CD4-positive, CD25-positive, alpha-beta regulatory T cell (primary cell): ENCODE data around the gene URAD. TPM values are rescaled to one million over a fixed set of nuclear protein-coding genes. Genes with fewer than 3 reads are reported as not detected.
"Not testable (repeated sequence)": the region's sequence is repeated elsewhere in the genome, so short reads cannot be mapped to it uniquely, and the experiment has no call there.

ENCODE experiments used
- ATAC-seq, 2 donors: fragments of 150-1000 bp; cut with Tn5 transposase; one replicate each; pipeline ENCODE4 v1.10.0; 2021; ENCODE audit warnings: low read depth in 2 of 2, moderate number of reproducible peaks in 2 of 2, moderate library complexity in 1 of 2
- DNase-seq, 3 donors: peaks; one replicate each; pipeline versions ENCODE4 v3.0.0 to v3.0.0-alpha.2; 2012 to 2022; ENCODE audit warnings: mixed read lengths in 1 of 3
- H3K27ac ChIP-seq: one replicate; pipeline ENCODE4 v1.7.0; 2013; ENCODE audit warnings: mild to moderate bottlenecking, low read length; ENCODE audit not compliant: insufficient read depth, poor library complexity, severe bottlenecking
- H3K27me3 ChIP-seq: one replicate; pipeline ENCODE4 v1.7.0; 2013; ENCODE audit warnings: low read length; ENCODE audit not compliant: control insufficient read depth, insufficient read depth
- H3K36me3 ChIP-seq: one replicate; pipeline ENCODE4 v1.7.0; 2013; ENCODE audit warnings: mild to moderate bottlenecking, low read length, moderate library complexity; ENCODE audit not compliant: control insufficient read depth, insufficient read depth
- H3K4me1 ChIP-seq: 2 replicates; pipeline ENCODE4 v1.7.0; 2013; ENCODE audit warnings: mild to moderate bottlenecking, low read length; ENCODE audit not compliant: insufficient read depth, control insufficient read depth, poor library complexity, severe bottlenecking
- H3K4me3 ChIP-seq: one replicate; pipeline ENCODE4 v1.7.0; 2013; ENCODE audit warnings: low read depth, mild to moderate bottlenecking, low read length, moderate library complexity
- H3K9me3 ChIP-seq, 2 experiments: 1 replicate in 1 of 2; 2 replicates in 1 of 2; pipeline ENCODE4 v1.7.0; 2013; ENCODE audit warnings: low read length in 2 of 2, mild to moderate bottlenecking in 1 of 2, moderate library complexity in 1 of 2; ENCODE audit not compliant: control insufficient read depth in 2 of 2
- H3K27ac Mint-ChIP-seq, 3 donors: one replicate each; pipeline ENCODE4 v1.8.0; 2020 to 2022; ENCODE audit warnings: mild to moderate bottlenecking in 3 of 3, mixed read lengths in 3 of 3, moderate library complexity in 2 of 3
- H3K27me3 Mint-ChIP-seq: one replicate; pipeline ENCODE4 v1.8.0; 2022; ENCODE audit warnings: mild to moderate bottlenecking, mixed read lengths
- H3K36me3 Mint-ChIP-seq: one replicate; pipeline ENCODE4 v1.8.0; 2020; ENCODE audit warnings: mixed read lengths
- H3K4me1 Mint-ChIP-seq, 4 donors: one replicate each; pipeline ENCODE4 v1.8.0; 2020 to 2022; ENCODE audit warnings: mixed read lengths in 4 of 4, mild to moderate bottlenecking in 1 of 4
- H3K4me3 Mint-ChIP-seq, 4 donors: one replicate each; pipeline ENCODE4 v1.8.0; 2020 to 2022; ENCODE audit warnings: mild to moderate bottlenecking in 4 of 4, mixed read lengths in 4 of 4, moderate library complexity in 3 of 4
- H3K9me3 Mint-ChIP-seq, 7 donors: one replicate each; pipeline ENCODE4 v1.8.0; 2020 to 2022; ENCODE audit warnings: mixed read lengths in 7 of 7, mild to moderate bottlenecking in 3 of 7, moderate library complexity in 2 of 7
- polyA plus RNA-seq, 4 donors: library from polyadenylated mRNA; unstranded; fragments of 300-500 nt; fragmentation: Illumina TruSeq; gene quantifications; one replicate each; pipeline ENCODE4 v1.2.3, GENCODE V29; 2021
- total RNA-seq: library from RNA; stranded (reverse); gene quantifications from one replicate; pipeline ENCODE4 v1.2.3, GENCODE V29; 2022

Gene URAD
- total and polyA plus RNA-seq, 5 donors from 2014 or later = not detected

GRCh38 chr13:27964206-27964605, 24.3 kb downstream of the URAD start:
- Histone ChIP-seq H3K27me3 (peaks cover 17% of the 10 kb centered on the region), H3K4me1 (peaks cover 11% of the 10 kb centered on the region)
- ATAC-seq, H3K9me3 Mint-ChIP-seq, H3K9me3 ChIP-seq, DNase-seq, H3K27ac ChIP-seq, H3K4me3 Mint-ChIP-seq, H3K36me3 Mint-ChIP-seq, H3K4me3 ChIP-seq, H3K36me3 ChIP-seq, H3K27ac Mint-ChIP-seq: not testable (repeated sequence)
- H3K27me3 Mint-ChIP-seq = peaks cover 86% of the 10 kb centered on the region
- peaks cover 0 to 27% (median 11%) of the 10 kb centered on the region in 4 donors for H3K4me1 Mint-ChIP-seq

GRCh38 chr13:27963491-27963890, 25.0 kb downstream of the URAD start:
- H3K36me3 Mint-ChIP-seq = no peaks in the 10 kb centered on the region
- no peak for DNase-seq
- H3K9me3 Mint-ChIP-seq = peaks cover 0 to 4% (median 0%) of the 10 kb centered on the region in 7 donors
- no peak for ATAC-seq
- no peaks in the 10 kb centered on the region for H3K36me3 ChIP-seq
- H3K4me3 ChIP-seq = no peak overlapping the region
- no peak overlapping the region for H3K27ac ChIP-seq
- H3K4me1 ChIP-seq = peaks cover 11% of the 10 kb centered on the region
- peaks cover 24% of the 10 kb centered on the region for H3K27me3 ChIP-seq
- no peak overlapping the region for H3K4me3 Mint-ChIP-seq
- H3K27me3 Mint-ChIP-seq = peaks cover 89% of the 10 kb centered on the region
- H3K9me3 ChIP-seq = no peaks in the 10 kb centered on the region
- peaks cover 0 to 25% (median 11%) of the 10 kb centered on the region in 4 donors for H3K4me1 Mint-ChIP-seq
- H3K27ac Mint-ChIP-seq = no peak overlapping the region

- H3K27me3 ChIP-seq = peaks cover 24% of the 10 kb centered on the region
- no peak overlapping the region for H3K27ac ChIP-seq
- DNase-seq (no peak), ATAC-seq (no peak)
- no peaks in the 10 kb centered on the region for H3K36me3 ChIP-seq
- peaks cover 92% of the 10 kb centered on the region for H3K27me3 Mint-ChIP-seq
- no peak overlapping the region for H3K4me3 ChIP-seq
- H3K36me3 Mint-ChIP-seq = no peaks in the 10 kb centered on the region
- H3K27ac Mint-ChIP-seq = no peak overlapping the region
- H3K9me3 Mint-ChIP-seq = peaks cover 0 to 4% (median 0%) of the 10 kb centered on the region in 7 donors
- no peak overlapping the region for H3K4me3 Mint-ChIP-seq
- H3K9me3 ChIP-seq = no peaks in the 10 kb centered on the region
- peaks cover under 1 to 24% (median 11%) of the 10 kb centered on the region in 4 donors for H3K4me1 Mint-ChIP-seq
- H3K4me1 ChIP-seq = peaks cover 11% of the 10 kb centered on the region
Measured at GRCh38 chr13:27962982-27963381, 25.5 kb downstream of the URAD start.

GRCh38 chr13:27962128-27962841, 26.2 kb downstream of the URAD start:
- peaks cover 1 to 17% (median 9%) of the 10 kb centered on the region in 4 donors for H3K4me1 Mint-ChIP-seq

GRCh38 chr13:27961227-27962085, 27.0 kb downstream of the URAD start:
- Histone ChIP-seq H3K9me3 (no peaks in the 10 kb centered on the region), H3K36me3 (no peaks in the 10 kb centered on the region), H3K4me1 (peaks cover 11% of the 10 kb centered on the region), H3K27me3 (peaks cover 31% of the 10 kb centered on the region), H3K4me3 (no peak overlapping the region), H3K27ac (no peak overlapping the region)
- peaks cover 0 to 3% (median 0%) of the 10 kb centered on the region in 7 donors for H3K9me3 Mint-ChIP-seq
- no peak for DNase-seq
- no peak overlapping the region for H3K27ac Mint-ChIP-seq
- peak overlapping the region in 1 of 4 donors; percentile 30 for H3K4me3 Mint-ChIP-seq
- peaks cover 89% of the 10 kb centered on the region for H3K27me3 Mint-ChIP-seq
- no peaks in the 10 kb centered on the region for H3K36me3 Mint-ChIP-seq
- no peak for ATAC-seq
- H3K4me1 Mint-ChIP-seq = peaks cover 0 to 14% (median 11%) of the 10 kb centered on the region in 4 donors

More at GRCh38 chr13:27962128-27962841, 26.2 kb downstream of the URAD start:
- peaks cover 24% of the 10 kb centered on the region for H3K27me3 ChIP-seq
- H3K9me3 Mint-ChIP-seq = peaks cover 0 to 3% (median 0%) of the 10 kb centered on the region in 7 donors
- H3K27me3 Mint-ChIP-seq = peaks cover 89% of the 10 kb centered on the region
- DNase-seq (no peak), ATAC-seq (no peak)
- H3K4me3 Mint-ChIP-seq = no peak overlapping the region
- no peak overlapping the region for H3K4me3 ChIP-seq
- peaks cover 11% of the 10 kb centered on the region for H3K4me1 ChIP-seq
- no peaks in the 10 kb centered on the region for H3K9me3 ChIP-seq
- no peaks in the 10 kb centered on the region for H3K36me3 Mint-ChIP-seq
- no peak overlapping the region for H3K27ac ChIP-seq
- H3K36me3 ChIP-seq = no peaks in the 10 kb centered on the region
- H3K27ac Mint-ChIP-seq = no peak overlapping the region

GRCh38 chr13:27960362-27961226, 27.9 kb downstream of the URAD start:
- Histone ChIP-seq H3K4me3 (no peak overlapping the region), H3K4me1 (peaks cover 11% of the 10 kb centered on the region), H3K9me3 (no peaks in the 10 kb centered on the region), H3K27me3 (peaks cover 33% of the 10 kb centered on the region), H3K36me3 (no peaks in the 10 kb centered on the region), H3K27ac (no peak overlapping the region)
- Mint-ChIP-seq H3K4me3 (peak overlapping the region in 2 of 4 donors; percentile 13 to 36), H3K9me3 (peaks cover 0 to 3% (median 0%) of the 10 kb centered on the region in 7 donors), H3K36me3 (no peaks in the 10 kb centered on the region), H3K4me1 (peaks cover 0 to 15% (median 10%) of the 10 kb centered on the region in 4 donors), H3K27me3 (peaks cover 89% of the 10 kb centered on the region), H3K27ac (no peak overlapping the region)
- no peak for ATAC-seq
- DNase-seq = no peak

- no peaks in the 10 kb centered on the region for H3K36me3 ChIP-seq
- H3K27ac ChIP-seq = no peak overlapping the region
- no peak overlapping the region for H3K4me3 ChIP-seq
- H3K4me1 Mint-ChIP-seq = peaks cover 0 to 21% (median 11%) of the 10 kb centered on the region in 4 donors
- peaks cover 30% of the 10 kb centered on the region for H3K27me3 ChIP-seq
- peaks cover 0 to 2% (median 0%) of the 10 kb centered on the region in 7 donors for H3K9me3 Mint-ChIP-seq
- no peak for ATAC-seq
- H3K27ac Mint-ChIP-seq = no peak overlapping the region
- H3K27me3 Mint-ChIP-seq = peaks cover 89% of the 10 kb centered on the region
- no peaks in the 10 kb centered on the region for H3K36me3 Mint-ChIP-seq
- H3K9me3 ChIP-seq = no peaks in the 10 kb centered on the region
- H3K4me3 Mint-ChIP-seq = no peak overlapping the region
- H3K4me1 ChIP-seq = peaks cover 11% of the 10 kb centered on the region
- DNase-seq = no peak
Measured at GRCh38 chr13:27959976-27960361, 28.5 kb downstream of the URAD start.
